ENCODE data around the gene GFPT1. TPM values are rescaled to one million over a fixed set of nuclear protein-coding genes. Genes with fewer than 3 reads are reported as not detected.

Gene GFPT1
- total RNA-seq, 1 donor from 2014 or later: 46.2 TPM

DNA sequence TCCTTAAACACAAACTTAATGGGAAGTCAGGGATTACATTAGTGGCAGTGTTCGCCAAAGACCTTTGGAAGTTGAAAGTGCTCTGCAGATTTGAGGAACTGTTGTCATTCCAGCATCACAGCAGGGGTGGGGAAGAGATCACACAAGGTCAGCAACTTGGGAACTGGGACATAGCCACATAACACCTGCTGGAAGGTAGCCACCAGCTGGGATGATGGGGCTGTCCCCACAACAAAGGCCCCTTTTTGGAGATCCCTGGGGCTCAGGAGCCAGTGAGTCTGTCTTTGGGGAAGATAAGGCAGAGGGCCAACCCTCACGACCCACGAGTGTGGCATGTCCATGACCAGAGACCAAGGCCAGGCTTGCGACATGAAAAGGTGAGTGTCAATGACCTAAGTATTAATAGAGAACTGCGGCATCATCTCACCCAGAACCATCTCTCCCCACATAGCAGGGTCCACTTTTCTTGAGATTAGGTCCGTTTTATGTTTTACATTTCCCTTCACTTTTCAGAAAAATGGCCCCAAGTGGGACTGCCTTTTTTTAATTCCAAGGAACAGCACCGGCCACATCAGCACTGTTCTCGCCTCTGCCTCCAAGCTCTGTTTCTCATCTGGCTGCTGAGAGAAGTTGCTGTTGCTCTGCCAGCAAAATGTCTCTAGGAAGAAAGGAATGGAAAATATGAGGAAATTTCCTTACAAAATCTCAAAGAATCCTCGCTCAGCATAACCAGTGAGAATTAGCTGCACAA, 106.9 kb downstream of the GFPT1 start:
- H3K9me3 ChIP-seq (replicated peaks): no peaks in the 10 kb centered on the region
- H3K4me3 ChIP-seq: no peak overlapping the region
- no peaks in the 10 kb centered on the region for H3K4me1 ChIP-seq
- no peaks in the 10 kb centered on the region for H3K36me3 ChIP-seq
- TF ChIP-seq, protein P1, sequence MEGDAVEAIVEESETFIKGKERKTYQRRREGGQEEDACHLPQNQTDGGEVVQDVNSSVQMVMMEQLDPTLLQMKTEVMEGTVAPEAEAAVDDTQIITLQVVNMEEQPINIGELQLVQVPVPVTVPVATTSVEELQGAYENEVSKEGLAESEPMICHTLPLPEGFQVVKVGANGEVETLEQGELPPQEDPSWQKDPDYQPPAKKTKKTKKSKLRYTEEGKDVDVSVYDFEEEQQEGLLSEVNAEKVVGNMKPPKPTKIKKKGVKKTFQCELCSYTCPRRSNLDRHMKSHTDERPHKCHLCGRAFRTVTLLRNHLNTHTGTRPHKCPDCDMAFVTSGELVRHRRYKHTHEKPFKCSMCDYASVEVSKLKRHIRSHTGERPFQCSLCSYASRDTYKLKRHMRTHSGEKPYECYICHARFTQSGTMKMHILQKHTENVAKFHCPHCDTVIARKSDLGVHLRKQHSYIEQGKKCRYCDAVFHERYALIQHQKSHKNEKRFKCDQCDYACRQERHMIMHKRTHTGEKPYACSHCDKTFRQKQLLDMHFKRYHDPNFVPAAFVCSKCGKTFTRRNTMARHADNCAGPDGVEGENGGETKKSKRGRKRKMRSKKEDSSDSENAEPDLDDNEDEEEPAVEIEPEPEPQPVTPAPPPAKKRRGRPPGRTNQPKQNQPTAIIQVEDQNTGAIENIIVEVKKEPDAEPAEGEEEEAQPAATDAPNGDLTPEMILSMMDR (IDR thresholded peaks at IDR 0.05; ENCODE audit: borderline replicate concordance): no peak
- H3K27ac ChIP-seq (replicated peaks): no peak overlapping the region
- DNase-seq: no peak
- no peaks in the 10 kb centered on the region for H3K27me3 ChIP-seq (ENCODE audit: low read depth)
- intact Hi-C loops (cut with micrococcal nuclease): no loop called here

DNA sequence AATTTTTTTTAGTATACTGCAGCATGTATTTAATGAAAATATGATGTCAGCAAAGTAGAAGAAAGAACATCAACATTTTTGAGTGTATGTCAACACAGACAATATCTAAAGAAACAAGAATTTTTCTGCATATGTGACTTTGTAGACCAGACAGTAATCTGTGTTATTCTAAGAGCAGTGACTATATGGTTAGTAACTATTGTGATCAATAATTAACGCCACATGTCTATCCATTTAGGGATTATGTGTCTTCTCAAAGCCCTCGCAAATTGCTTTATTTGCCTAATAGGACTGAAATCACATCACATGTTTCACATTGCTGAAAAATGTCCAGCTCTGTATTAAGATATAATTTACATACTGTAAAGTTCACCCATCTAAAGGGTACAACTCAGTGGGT, 107.8 kb downstream of the GFPT1 start:
- H3K27me3 ChIP-seq (ENCODE audit: low read depth): no peaks in the 10 kb centered on the region
- no peaks in the 10 kb centered on the region for H3K4me1 ChIP-seq
- DNase-seq: no peak
- H3K36me3 ChIP-seq: no peaks in the 10 kb centered on the region
- no peak overlapping the region for H3K4me3 ChIP-seq
- TF ChIP-seq, protein P1 (IDR thresholded peaks at IDR 0.05; ENCODE audit: borderline replicate concordance): no peak
- no peak overlapping the region for H3K27ac ChIP-seq (replicated peaks)
- intact Hi-C loops (cut with micrococcal nuclease): no loop called here
- H3K9me3 ChIP-seq (replicated peaks): no peaks in the 10 kb centered on the region

GRCh38 chr2:69278366-69278765, 108.7 kb downstream of the GFPT1 start:
- intact Hi-C loops (cut with micrococcal nuclease): no loop called here
- Histone ChIP-seq H3K4me1 (no peaks in the 10 kb centered on the region), H3K27ac (replicated peaks) (no peak overlapping the region), H3K9me3 (replicated peaks) (no peaks in the 10 kb centered on the region), H3K27me3 (ENCODE audit: low read depth) (no peaks in the 10 kb centered on the region), H3K4me3 (no peak overlapping the region), H3K36me3 (no peaks in the 10 kb centered on the region)
- TF ChIP-seq, protein P1 (IDR thresholded peaks at IDR 0.05; ENCODE audit: borderline replicate concordance): no peak
- no peak for DNase-seq

- intact Hi-C loops (cut with micrococcal nuclease): no loop called here
Observed at GRCh38 chr2:69275490-69275889, 111.5 kb downstream of the GFPT1 start.

DNA sequence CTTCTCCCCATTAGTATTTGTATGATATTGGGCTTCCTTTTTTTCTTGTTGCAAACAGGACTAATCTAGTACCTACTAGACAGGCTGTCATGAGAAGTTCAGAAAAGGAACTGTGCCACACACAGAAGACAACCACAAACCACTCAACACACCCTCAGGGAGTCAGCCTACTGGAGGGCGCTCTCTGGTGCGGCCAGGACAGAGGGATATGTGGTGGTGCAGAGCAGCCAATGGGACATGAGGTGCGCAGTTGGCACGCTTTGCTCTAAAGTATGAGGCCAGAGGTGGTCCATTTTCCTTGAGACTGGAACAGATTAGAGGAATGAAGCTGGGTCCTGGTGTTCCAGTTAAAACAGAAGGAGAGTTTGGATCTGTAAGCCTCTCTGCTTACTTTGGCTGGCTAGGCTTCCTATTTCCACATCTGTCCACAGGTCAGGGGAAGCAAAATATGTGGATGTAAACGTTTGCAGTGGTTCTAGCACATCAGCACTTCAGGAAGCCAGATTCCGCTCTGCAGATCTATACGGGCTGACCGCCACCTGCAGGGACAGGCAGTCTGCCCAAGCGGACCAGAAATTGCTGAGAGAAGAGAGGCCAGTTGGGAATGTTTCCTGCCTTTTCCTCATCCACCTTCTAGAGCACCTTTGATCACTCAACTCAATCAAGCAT, 114.1 kb downstream of the GFPT1 start:
- Histone ChIP-seq H3K4me3 (no peak overlapping the region), H3K27me3 (ENCODE audit: low read depth) (no peaks in the 10 kb centered on the region), H3K9me3 (replicated peaks) (no peaks in the 10 kb centered on the region), H3K27ac (replicated peaks) (no peak overlapping the region), H3K36me3 (no peaks in the 10 kb centered on the region), H3K4me1 (no peaks in the 10 kb centered on the region)
- TF ChIP-seq, protein P1 (IDR thresholded peaks at IDR 0.05; ENCODE audit: borderline replicate concordance): peak; percentile 20
- no peak for DNase-seq
- intact Hi-C loops (cut with micrococcal nuclease): no loop called here

More at GRCh38 chr2:69275490-69275889, 111.5 kb downstream of the GFPT1 start:
- TF ChIP-seq, protein P1 (IDR thresholded peaks at IDR 0.05; ENCODE audit: borderline replicate concordance): no peak
- Histone ChIP-seq H3K9me3 (replicated peaks) (no peaks in the 10 kb centered on the region), H3K27ac (replicated peaks) (no peak overlapping the region), H3K27me3 (ENCODE audit: low read depth) (no peaks in the 10 kb centered on the region), H3K36me3 (no peaks in the 10 kb centered on the region), H3K4me1 (no peaks in the 10 kb centered on the region), H3K4me3 (no peak overlapping the region)
- no peak for DNase-seq
